Fibroblast of the aortic adventitia (primary cell): ENCODE measurements around the gene MAP3K14. TPM values are rescaled to one million over a fixed set of nuclear protein-coding genes. Genes with fewer than 3 reads are reported as not detected.
"Not testable (repeated sequence)": the region's sequence is repeated elsewhere in the genome, so short reads cannot be mapped to it uniquely, and the experiment has no call there.

Source experiments
- DNase-seq: peaks from one replicate; pipeline ENCODE4 v3.0.0-alpha.2; 2010; ENCODE audit warnings: low read depth
- H3K4me3 ChIP-seq: 2 replicates; pipeline ENCODE4 v1.5.1; 2011; ENCODE audit warnings: low read depth, mild to moderate bottlenecking, control low read depth, low read length, moderate library complexity
- total RNA-seq: library from RNA; depleted of rRNA; stranded (reverse); fragments of >200 nt; gene quantifications from 2 replicates; pipeline ENCODE4 v1.2.3, GENCODE V29; 2012; ENCODE audit warnings: low replicate concordance
- TF ChIP-seq, protein P1 (sequence below): IDR thresholded peaks from 2 replicates; pipeline ENCODE4 v1.5.1; 2011; ENCODE audit warnings: mild to moderate bottlenecking, low read length, control low read depth, inconsistent platforms; ENCODE audit not compliant: insufficient read depth

MAP3K14 gene
- total RNA-seq, 1 donor: 3.3 TPM

- DNase-seq: no peak
- no peak overlapping the region for H3K4me3 ChIP-seq
- TF ChIP-seq, protein P1, sequence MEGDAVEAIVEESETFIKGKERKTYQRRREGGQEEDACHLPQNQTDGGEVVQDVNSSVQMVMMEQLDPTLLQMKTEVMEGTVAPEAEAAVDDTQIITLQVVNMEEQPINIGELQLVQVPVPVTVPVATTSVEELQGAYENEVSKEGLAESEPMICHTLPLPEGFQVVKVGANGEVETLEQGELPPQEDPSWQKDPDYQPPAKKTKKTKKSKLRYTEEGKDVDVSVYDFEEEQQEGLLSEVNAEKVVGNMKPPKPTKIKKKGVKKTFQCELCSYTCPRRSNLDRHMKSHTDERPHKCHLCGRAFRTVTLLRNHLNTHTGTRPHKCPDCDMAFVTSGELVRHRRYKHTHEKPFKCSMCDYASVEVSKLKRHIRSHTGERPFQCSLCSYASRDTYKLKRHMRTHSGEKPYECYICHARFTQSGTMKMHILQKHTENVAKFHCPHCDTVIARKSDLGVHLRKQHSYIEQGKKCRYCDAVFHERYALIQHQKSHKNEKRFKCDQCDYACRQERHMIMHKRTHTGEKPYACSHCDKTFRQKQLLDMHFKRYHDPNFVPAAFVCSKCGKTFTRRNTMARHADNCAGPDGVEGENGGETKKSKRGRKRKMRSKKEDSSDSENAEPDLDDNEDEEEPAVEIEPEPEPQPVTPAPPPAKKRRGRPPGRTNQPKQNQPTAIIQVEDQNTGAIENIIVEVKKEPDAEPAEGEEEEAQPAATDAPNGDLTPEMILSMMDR: no peak
These were observed 8.8 kb downstream of the MAP3K14 start for GRCh38 chr17:45308016-45308365.

DNA sequence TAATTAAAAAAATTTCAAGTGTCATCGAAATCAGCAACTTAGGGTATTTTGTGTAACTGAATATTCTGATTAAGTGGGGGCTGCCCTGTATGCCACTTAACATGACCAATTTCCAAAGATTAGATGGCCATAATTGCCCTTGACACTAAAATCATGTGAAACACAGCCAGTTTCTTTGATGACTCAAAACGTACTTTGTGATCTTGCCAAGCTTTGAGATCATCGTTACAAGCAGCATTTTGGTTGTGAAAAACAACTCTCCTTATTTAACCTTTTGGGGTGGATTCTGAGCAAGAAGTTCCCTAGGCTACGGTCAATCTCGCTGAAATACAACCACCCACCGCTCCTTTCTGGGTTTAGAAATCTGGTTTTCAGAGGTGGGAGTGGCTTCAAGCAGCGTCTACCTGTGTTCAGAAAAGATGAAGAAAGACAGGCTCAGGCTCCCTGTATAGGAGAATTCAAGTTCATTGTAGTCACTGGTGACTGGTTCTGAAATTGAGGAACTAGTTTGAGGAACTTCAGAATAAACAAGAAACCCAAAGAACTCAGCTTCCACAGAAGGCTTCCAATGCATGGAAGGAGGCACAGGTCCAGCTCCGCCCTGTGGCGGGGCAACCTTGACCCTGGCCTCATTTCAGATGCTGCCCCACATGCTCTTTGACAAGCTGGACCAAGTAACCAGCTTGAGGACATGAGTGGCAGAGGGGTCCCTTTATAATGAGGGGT is 9.4 kb downstream of the MAP3K14 start:
- H3K4me3 ChIP-seq: no peak overlapping the region

GRCh38 chr17:45306623-45307022 is 10.2 kb downstream of the MAP3K14 start:
- TF ChIP-seq, protein P1: peak; percentile 23
- DNase-seq: no peak
- H3K4me3 ChIP-seq: no peak overlapping the region

More for the DNA sequence above, 9.4 kb downstream of the MAP3K14 start:
- peak; percentile 92 for DNase-seq
- TF ChIP-seq, protein P1: no peak

GRCh38 chr17:45306094-45306493 is 10.7 kb downstream of the MAP3K14 start:
- no peak for DNase-seq
- no peak overlapping the region for H3K4me3 ChIP-seq
- TF ChIP-seq, protein P1: no peak

- no peak for DNase-seq
- TF ChIP-seq, protein P1: no peak
- no peak overlapping the region for H3K4me3 ChIP-seq
These were observed 11.2 kb downstream of the MAP3K14 start for GRCh38 chr17:45305530-45306087.

DNA sequence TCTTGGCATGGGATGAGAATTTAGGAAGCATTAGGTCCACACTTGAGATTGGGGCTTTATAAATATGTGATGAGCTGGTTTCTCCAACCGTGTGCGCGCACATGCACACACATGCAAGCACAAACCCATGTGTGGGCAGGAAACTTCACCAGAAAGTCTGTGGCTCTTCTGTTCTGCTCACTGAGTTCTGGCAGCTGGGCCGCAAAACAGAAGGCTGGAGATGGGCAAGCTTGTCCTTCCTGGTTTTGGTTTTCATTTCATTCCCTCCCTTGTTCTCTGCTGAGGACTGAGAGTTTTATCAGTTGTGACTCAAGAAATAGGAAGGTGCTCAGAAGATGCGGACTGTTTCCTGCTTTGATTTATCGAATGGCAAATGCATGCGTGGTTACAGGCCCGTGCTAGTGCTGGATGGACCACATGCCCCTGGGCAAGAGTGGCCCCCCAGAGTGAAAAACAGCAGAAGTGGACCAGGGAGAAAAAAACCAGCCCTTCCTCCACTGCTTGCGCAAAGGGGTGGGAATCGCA is 14.1 kb downstream of the MAP3K14 start:
- H3K4me3 ChIP-seq: no peak overlapping the region
- peak; percentile 92 for DNase-seq
- TF ChIP-seq, protein P1: no peak

GRCh38 chr17:45302220-45302619 is 14.6 kb downstream of the MAP3K14 start:
- not testable (repeated sequence) for DNase-seq, H3K4me3 ChIP-seq
